Vagina (tissue), 2 donors: ENCODE results near the gene WDR11.

ENCODE experiments used
- CTCF ChIP-seq, 3 experiments: fragments of 450-650 bp in 2 of 3; fragments of 200-600 bp in 1 of 3; sonication (generic) in 1 of 3; IDR thresholded peaks; one replicate each; pipeline ENCODE4 v1.5.1; 2017 to 2019; ENCODE audit warnings: antibody characterized with exemption in 3 of 3, mild to moderate bottlenecking in 2 of 3, moderate library complexity in 2 of 3
- POLR2A ChIP-seq, 2 donors: fragments of 450-650 bp; IDR thresholded peaks; one replicate each; pipeline ENCODE4 v1.6.1; 2017; ENCODE audit warnings: antibody characterized with exemption in 2 of 2, mild to moderate bottlenecking in 2 of 2, moderate library complexity in 2 of 2

GRCh38 chr10:120945182-120945581 is 94.0 kb downstream of the WDR11 start:
- TF ChIP-seq CTCF (IDR thresholded peaks at IDR 0.05) (no peak), POLR2A (IDR thresholded peaks at IDR 0.05) (no peak)
